H9 (cell line): ENCODE measurements around the gene SLC47A1. TPM values are rescaled to one million over a fixed set of nuclear protein-coding genes. Genes with fewer than 3 reads are reported as not detected.

Experiments
- DNase-seq: peaks from one replicate; pipeline ENCODE4 v3.0.0-alpha.2; 2017
- H2AFZ ChIP-seq: one replicate; pipeline ENCODE4 v1.6.1; 2013; ENCODE audit warnings: mild to moderate bottlenecking, low read length, control low read depth, moderate library complexity
- H2AK5ac ChIP-seq: 2 replicates; pipeline ENCODE4 v1.6.1; 2013; ENCODE audit warnings: low read length, control low read depth, mixed read lengths; ENCODE audit not compliant: insufficient read length
- H2BK120ac ChIP-seq: one replicate; pipeline ENCODE4 v1.6.1; 2013; ENCODE audit warnings: low read depth, mild to moderate bottlenecking, low read length, control low read depth, inconsistent platforms; ENCODE audit not compliant: poor library complexity, severe bottlenecking
- H2BK12ac ChIP-seq: 2 replicates; pipeline ENCODE4 v1.6.1; 2013; ENCODE audit warnings: low read length, control low read depth, mixed read lengths, low read depth; ENCODE audit not compliant: insufficient read length
- H2BK15ac ChIP-seq: 2 replicates; pipeline ENCODE4 v1.6.1; 2013; ENCODE audit warnings: low read depth, low read length, control low read depth
- H2BK20ac ChIP-seq: one replicate; pipeline ENCODE4 v1.6.1; 2013; ENCODE audit warnings: low read depth, mild to moderate bottlenecking, low read length, control low read depth, inconsistent platforms; ENCODE audit not compliant: poor library complexity, severe bottlenecking
- H2BK5ac ChIP-seq: 2 replicates; pipeline ENCODE4 v1.6.1; 2013; ENCODE audit warnings: low read length, control low read depth, mixed read lengths; ENCODE audit not compliant: insufficient read length
- H3K14ac ChIP-seq: 2 replicates; pipeline ENCODE4 v1.6.1; 2013; ENCODE audit warnings: low read length, control low read depth; ENCODE audit not compliant: insufficient read depth
- H3K18ac ChIP-seq: 2 replicates; pipeline ENCODE4 v1.6.1; 2013; ENCODE audit warnings: low read depth, mild to moderate bottlenecking, mixed read lengths, low read length, control low read depth; ENCODE audit not compliant: insufficient read length
- H3K23ac ChIP-seq: 2 replicates; pipeline ENCODE4 v1.6.1; 2013; ENCODE audit warnings: low read length, control low read depth, mixed read lengths, low read depth; ENCODE audit not compliant: insufficient read length
- H3K23me2 ChIP-seq: 2 replicates; pipeline ENCODE4 v1.6.1; 2013; ENCODE audit warnings: low read depth, mild to moderate bottlenecking, mixed read lengths, low read length, control low read depth; ENCODE audit not compliant: insufficient read length, poor library complexity, severe bottlenecking
- H3K27ac ChIP-seq: 2 replicates; pipeline ENCODE4 v1.5.1; 2013; ENCODE audit warnings: low read length, control low read depth, mixed read lengths, low read depth; ENCODE audit not compliant: insufficient read length
- H3K27me3 ChIP-seq: 2 replicates; pipeline ENCODE4 v1.6.1; 2013; ENCODE audit warnings: low read length, control low read depth, inconsistent platforms; ENCODE audit not compliant: insufficient read depth
- H3K4ac ChIP-seq: 2 replicates; pipeline ENCODE4 v1.6.1; 2013; ENCODE audit warnings: low read depth, mild to moderate bottlenecking, control low read depth, inconsistent platforms, low read length, moderate library complexity
- H3K4me1 ChIP-seq: 2 replicates; pipeline ENCODE4 v1.6.1; 2013; ENCODE audit warnings: low read length, control low read depth, inconsistent platforms; ENCODE audit not compliant: insufficient read depth
- H3K4me2 ChIP-seq: 2 replicates; pipeline ENCODE4 v1.6.1; 2013; ENCODE audit warnings: low read length, control low read depth, mixed read lengths; ENCODE audit not compliant: insufficient read length, insufficient read depth
- H3K56ac ChIP-seq: 2 replicates; pipeline ENCODE4 v1.6.1; 2013; ENCODE audit warnings: low read depth, mild to moderate bottlenecking, mixed read lengths, low read length, control low read depth; ENCODE audit not compliant: insufficient read length
- H3K79me1 ChIP-seq: 2 replicates; pipeline ENCODE4 v1.6.1; 2013; ENCODE audit warnings: low read depth, mild to moderate bottlenecking, moderate library complexity, low read length, control low read depth, inconsistent platforms; ENCODE audit not compliant: insufficient read depth, poor library complexity, severe bottlenecking
- H3K79me2 ChIP-seq: 2 replicates; pipeline ENCODE4 v1.6.1; 2013; ENCODE audit warnings: low read length, control low read depth, inconsistent platforms; ENCODE audit not compliant: insufficient read depth
- H3K9ac ChIP-seq: 2 replicates; pipeline ENCODE4 v1.6.1; 2013; ENCODE audit warnings: low read length, control low read depth, mixed read lengths; ENCODE audit not compliant: insufficient read length; ENCODE audit errors: extremely low read depth
- H3K9me3 ChIP-seq: one replicate; pipeline ENCODE4 v1.6.1; 2013; ENCODE audit warnings: low read depth, low read length, inconsistent platforms; ENCODE audit not compliant: control insufficient read depth
- H3T11ph ChIP-seq: one replicate; pipeline ENCODE4 v1.6.1; 2013; ENCODE audit warnings: mild to moderate bottlenecking, low read length, control low read depth, inconsistent platforms
- H4K20me1 ChIP-seq: one replicate; pipeline ENCODE4 v1.6.1; 2013; ENCODE audit not compliant: control insufficient read depth, insufficient read length, insufficient read depth
- H4K5ac ChIP-seq: 2 replicates; pipeline ENCODE4 v1.6.1; 2013; ENCODE audit warnings: low read depth, mild to moderate bottlenecking, mixed read lengths, low read length, control low read depth; ENCODE audit not compliant: insufficient read length
- H4K8ac ChIP-seq: replicated peaks from 2 replicates; pipeline ENCODE4 v1.6.1; 2013; ENCODE audit warnings: low read length, control low read depth, mixed read lengths, low read depth; ENCODE audit not compliant: insufficient read length
- H4K91ac ChIP-seq: 2 replicates; pipeline ENCODE4 v1.6.1; 2013; ENCODE audit warnings: low read depth, mild to moderate bottlenecking, moderate library complexity, mixed read lengths, low read length, control low read depth; ENCODE audit not compliant: insufficient read length
- H3K27ac Mint-ChIP-seq, 3 experiments: 2 replicates in 2 of 3; 3 replicates in 1 of 3; pipeline ENCODE4 v1.8.0; 2020 to 2021; ENCODE audit warnings: mixed read lengths in 3 of 3, mild to moderate bottlenecking in 1 of 3, moderate library complexity in 1 of 3
- H3K27me3 Mint-ChIP-seq: 2 replicates; pipeline ENCODE4 v1.8.0; 2021; ENCODE audit warnings: low read depth, mild to moderate bottlenecking, moderate library complexity, mixed read lengths
- H3K36me3 Mint-ChIP-seq, 3 experiments: 2 replicates in 2 of 3; 3 replicates in 1 of 3; pipeline ENCODE4 v1.8.0; 2020 to 2021; ENCODE audit warnings: low read depth in 3 of 3, mixed read lengths in 3 of 3; ENCODE audit not compliant: insufficient read depth in 1 of 3
- H3K4me1 Mint-ChIP-seq, 2 experiments: 2 replicates each; pipeline ENCODE4 v1.8.0; 2020; ENCODE audit warnings: mixed read lengths in 2 of 2
- H3K4me3 Mint-ChIP-seq, 2 experiments: 2 replicates in 1 of 2; 3 replicates in 1 of 2; pipeline ENCODE4 v1.8.0; 2020 to 2021; ENCODE audit warnings: mild to moderate bottlenecking in 2 of 2, mixed read lengths in 2 of 2, moderate library complexity in 1 of 2
- H3K9me3 Mint-ChIP-seq, 2 experiments: 2 replicates in 1 of 2; 3 replicates in 1 of 2; pipeline ENCODE4 v1.8.0; 2020; ENCODE audit warnings: mild to moderate bottlenecking in 2 of 2, mixed read lengths in 2 of 2, moderate library complexity in 1 of 2
- WGBS: extraction: QIAGEN DNeasy Blood & Tissue Kit; methylation state at CpG from one replicate; pipeline ENCODE4 v1.1.7; 2013; ENCODE audit warnings: missing lambda C conversion rate, low lambda C conversion rate, mixed read lengths; ENCODE audit not compliant: insufficient read length; ENCODE audit errors: extremely low coverage; 5-methylcytosine and 5-hydroxymethylcytosine counted together
- total RNA-seq: library from RNA; stranded (reverse); gene quantifications from 2 replicates; pipeline ENCODE4 v1.2.1, GENCODE V29; 2021
- TF ChIP-seq, protein P1 (sequence below): fragments of 200-600 bp; sonication (generic); conservative IDR thresholded peaks from 3 replicates; pipeline ENCODE4 v1.8.0; 2021; ENCODE audit warnings: antibody characterized with exemption, mild to moderate bottlenecking

The SLC47A1 gene
- total RNA-seq, 1 experiment from 2014 or later = 4.0 TPM

DNA sequence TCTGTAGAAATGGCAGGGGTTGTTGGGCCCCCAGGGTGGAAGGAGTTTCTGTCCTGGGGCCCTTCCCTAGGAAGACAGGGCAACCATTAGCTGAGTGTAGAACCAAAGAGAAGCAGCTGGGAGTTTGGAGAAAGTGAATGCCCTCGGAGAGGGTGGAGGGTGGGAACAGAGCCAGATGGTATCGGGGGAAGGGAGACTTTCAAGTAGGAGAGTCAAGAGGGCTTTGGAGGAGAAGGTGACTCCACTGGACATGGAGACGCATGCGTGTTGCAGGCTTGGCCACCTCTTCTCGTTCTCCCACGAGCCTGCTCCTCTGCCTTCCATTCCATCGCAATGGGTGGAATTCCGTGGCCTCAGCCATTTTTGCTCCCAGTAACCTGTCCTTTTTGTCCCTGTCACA lies 19.4 kb downstream of the SLC47A1 start:
- TF ChIP-seq, protein P1, sequence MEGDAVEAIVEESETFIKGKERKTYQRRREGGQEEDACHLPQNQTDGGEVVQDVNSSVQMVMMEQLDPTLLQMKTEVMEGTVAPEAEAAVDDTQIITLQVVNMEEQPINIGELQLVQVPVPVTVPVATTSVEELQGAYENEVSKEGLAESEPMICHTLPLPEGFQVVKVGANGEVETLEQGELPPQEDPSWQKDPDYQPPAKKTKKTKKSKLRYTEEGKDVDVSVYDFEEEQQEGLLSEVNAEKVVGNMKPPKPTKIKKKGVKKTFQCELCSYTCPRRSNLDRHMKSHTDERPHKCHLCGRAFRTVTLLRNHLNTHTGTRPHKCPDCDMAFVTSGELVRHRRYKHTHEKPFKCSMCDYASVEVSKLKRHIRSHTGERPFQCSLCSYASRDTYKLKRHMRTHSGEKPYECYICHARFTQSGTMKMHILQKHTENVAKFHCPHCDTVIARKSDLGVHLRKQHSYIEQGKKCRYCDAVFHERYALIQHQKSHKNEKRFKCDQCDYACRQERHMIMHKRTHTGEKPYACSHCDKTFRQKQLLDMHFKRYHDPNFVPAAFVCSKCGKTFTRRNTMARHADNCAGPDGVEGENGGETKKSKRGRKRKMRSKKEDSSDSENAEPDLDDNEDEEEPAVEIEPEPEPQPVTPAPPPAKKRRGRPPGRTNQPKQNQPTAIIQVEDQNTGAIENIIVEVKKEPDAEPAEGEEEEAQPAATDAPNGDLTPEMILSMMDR = no peak
- H4K20me1 ChIP-seq = no peaks in the 10 kb centered on the region
- H3K9ac ChIP-seq = no peak overlapping the region
- H4K91ac ChIP-seq = no peak overlapping the region
- no CpG with 5 or more reads among the region's 8 CpGs for WGBS
- H3K79me1 ChIP-seq = no peaks in the 10 kb centered on the region
- no peaks in the 10 kb centered on the region for H3K23me2 ChIP-seq
- H3K23ac ChIP-seq = no peak overlapping the region
- H2BK20ac ChIP-seq = no peak overlapping the region
- H3K56ac ChIP-seq = no peak overlapping the region
- no peak overlapping the region for H3K4ac ChIP-seq
- no peak overlapping the region for H4K8ac ChIP-seq
- Mint-ChIP-seq H3K9me3 (peaks cover 3% of the 10 kb centered on the region in 2 experiments), H3K27ac (no peak overlapping the region), H3K4me1 (peaks cover 6 to 18% of the 10 kb centered on the region in 2 experiments), H3K27me3 (peaks cover 4% of the 10 kb centered on the region), H3K36me3 (peaks cover 2 to 3% (median 2%) of the 10 kb centered on the region in 3 experiments; a peak in 5 of 7 replicates), H3K4me3 (no peak overlapping the region)
- no peaks in the 10 kb centered on the region; the same call in 1 of the 2 replicates for H3K4me1 ChIP-seq
- no peaks in the 10 kb centered on the region for H3K27me3 ChIP-seq
- DNase-seq = no peak
- H2BK15ac ChIP-seq = no peak overlapping the region
- H3K18ac ChIP-seq = no peak overlapping the region
- H2AFZ ChIP-seq = no peak overlapping the region
- H2BK120ac ChIP-seq = no peak overlapping the region
- H3T11ph ChIP-seq = no peak overlapping the region
- no peak overlapping the region for H2AK5ac ChIP-seq
- no peaks in the 10 kb centered on the region for H3K9me3 ChIP-seq
- no peak overlapping the region for H3K4me2 ChIP-seq
- peak overlapping the region; percentile 26 for H2BK5ac ChIP-seq
- no peak overlapping the region for H4K5ac ChIP-seq
- H2BK12ac ChIP-seq = no peak overlapping the region
- no peak overlapping the region for H3K27ac ChIP-seq
- H3K14ac ChIP-seq = no peak overlapping the region
- H3K79me2 ChIP-seq = no peaks in the 10 kb centered on the region
